DND-41 (cell line): Measurements from ENCODE around the gene GPR37.

Experiments used
- ATAC-seq: fragments of 200-7000 bp; cut with Tn5 transposase; 3 replicates; pipeline ENCODE4 v1.9.1; 2021; ENCODE audit warnings: low read depth; ENCODE audit not compliant: insufficient read depth
- DNase-seq: peaks from one replicate; pipeline ENCODE4 v3.0.0-alpha.2; 2020
- H2AFZ ChIP-seq: 2 replicates; pipeline ENCODE4 v1.6.0; 2012; ENCODE audit warnings: low read depth, low read length
- H3K27ac ChIP-seq: 2 replicates; pipeline ENCODE4 v1.5.1; 2012; ENCODE audit warnings: low read length, inconsistent platforms
- H3K27me3 ChIP-seq: fragments of 200-600 bp; sonication (generic); 2 replicates; pipeline ENCODE4 v1.6.0; 2012; ENCODE audit warnings: low read length, mild to moderate bottlenecking, inconsistent platforms; ENCODE audit not compliant: insufficient read depth, poor library complexity
- H3K36me3 ChIP-seq: 2 replicates; pipeline ENCODE4 v1.5.1; 2012; ENCODE audit warnings: low read length, inconsistent platforms; ENCODE audit not compliant: insufficient read depth
- H3K4me1 ChIP-seq: 2 replicates; pipeline ENCODE4 v1.5.1; 2012; ENCODE audit warnings: mild to moderate bottlenecking, low read length; ENCODE audit not compliant: insufficient read depth
- H3K4me2 ChIP-seq: 2 replicates; pipeline ENCODE4 v1.6.0; 2012; ENCODE audit warnings: mild to moderate bottlenecking, moderate library complexity, low read length, inconsistent platforms; ENCODE audit not compliant: insufficient read depth
- H3K4me3 ChIP-seq, 2 experiments: fragments of 200-600 bp in 1 of 2; shearing (Covaris generic) in 1 of 2; 2 replicates each; pipeline ENCODE4 v1.5.1; 2012 to 2016; ENCODE audit warnings: inconsistent platforms in 2 of 2, low read length in 2 of 2, mild to moderate bottlenecking in 2 of 2, low read depth in 1 of 2, moderate library complexity in 1 of 2
- H3K79me2 ChIP-seq: 2 replicates; pipeline ENCODE4 v1.6.0; 2012; ENCODE audit warnings: low read length, inconsistent platforms; ENCODE audit not compliant: insufficient read depth
- H3K9ac ChIP-seq: 2 replicates; pipeline ENCODE4 v1.6.0; 2012; ENCODE audit warnings: low read depth, mild to moderate bottlenecking, inconsistent platforms, low read length, moderate library complexity
- H3K9me3 ChIP-seq: 2 replicates; pipeline ENCODE4 v1.5.1; 2012; ENCODE audit warnings: low read length, moderate library complexity, mild to moderate bottlenecking, inconsistent platforms; ENCODE audit not compliant: insufficient read depth, severe bottlenecking
- H4K20me1 ChIP-seq: 2 replicates; pipeline ENCODE4 v1.6.0; 2012; ENCODE audit warnings: low read length; ENCODE audit not compliant: insufficient read depth
- EZH2 ChIP-seq: IDR thresholded peaks from 3 replicates; pipeline ENCODE4 v1.6.1; 2012; ENCODE audit warnings: borderline replicate concordance, low read depth, mild to moderate bottlenecking, moderate library complexity, low read length, inconsistent platforms; ENCODE audit not compliant: severe bottlenecking
- TF ChIP-seq, protein P1 (sequence below): IDR thresholded peaks from 2 replicates; pipeline ENCODE4 v1.5.1; 2012; ENCODE audit warnings: borderline replicate concordance, low read length, moderate library complexity, mild to moderate bottlenecking; ENCODE audit not compliant: poor library complexity, severe bottlenecking; ENCODE audit errors: extremely low read depth

Gene GPR37

DNA sequence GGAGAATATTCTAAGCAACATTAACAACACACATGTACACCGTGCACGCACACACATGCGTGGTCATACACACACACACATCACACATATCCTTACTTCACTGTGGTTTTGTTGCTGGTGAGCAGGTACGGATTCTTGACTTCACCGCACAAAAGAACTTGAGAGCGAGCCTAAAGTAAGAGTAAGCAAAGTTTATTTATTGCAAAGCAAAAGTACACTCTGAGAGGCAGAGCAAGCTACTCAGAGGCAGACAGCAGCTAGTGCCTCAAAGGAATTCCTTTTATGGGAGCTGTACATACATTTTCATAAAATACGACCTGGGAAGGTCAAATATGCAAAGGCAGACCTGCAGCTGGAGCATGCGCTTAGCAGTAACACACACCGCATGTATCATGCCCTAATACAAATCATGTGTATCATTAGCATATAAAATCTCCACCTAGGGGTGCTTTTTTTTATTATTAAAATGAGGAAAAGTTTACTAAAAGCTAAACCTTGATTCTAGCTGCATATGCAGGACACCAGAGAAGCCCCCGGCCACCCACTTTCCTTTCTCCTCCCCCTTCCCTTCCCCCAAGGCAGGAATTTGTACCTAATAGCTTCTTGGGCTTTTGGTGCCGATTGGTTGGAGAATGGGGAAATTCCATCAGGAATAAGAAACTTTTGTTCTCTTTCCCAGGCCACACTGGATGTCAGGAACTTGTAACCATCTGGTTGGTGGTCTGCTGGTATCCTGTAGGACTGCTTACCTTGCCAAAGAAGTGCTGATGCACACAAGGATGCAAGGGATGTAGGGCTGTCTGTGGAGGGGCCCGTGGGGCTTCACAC is 16.5 kb upstream of the GPR37 start:
- H4K20me1 ChIP-seq: no peaks in the 10 kb centered on the region
- H3K4me3 ChIP-seq: no peak overlapping the region
- no peak for DNase-seq
- no peak overlapping the region for H3K9ac ChIP-seq
- H3K79me2 ChIP-seq: no peaks in the 10 kb centered on the region
- no peak overlapping the region for H2AFZ ChIP-seq
- TF ChIP-seq EZH2: no peak
- TF ChIP-seq, protein P1, sequence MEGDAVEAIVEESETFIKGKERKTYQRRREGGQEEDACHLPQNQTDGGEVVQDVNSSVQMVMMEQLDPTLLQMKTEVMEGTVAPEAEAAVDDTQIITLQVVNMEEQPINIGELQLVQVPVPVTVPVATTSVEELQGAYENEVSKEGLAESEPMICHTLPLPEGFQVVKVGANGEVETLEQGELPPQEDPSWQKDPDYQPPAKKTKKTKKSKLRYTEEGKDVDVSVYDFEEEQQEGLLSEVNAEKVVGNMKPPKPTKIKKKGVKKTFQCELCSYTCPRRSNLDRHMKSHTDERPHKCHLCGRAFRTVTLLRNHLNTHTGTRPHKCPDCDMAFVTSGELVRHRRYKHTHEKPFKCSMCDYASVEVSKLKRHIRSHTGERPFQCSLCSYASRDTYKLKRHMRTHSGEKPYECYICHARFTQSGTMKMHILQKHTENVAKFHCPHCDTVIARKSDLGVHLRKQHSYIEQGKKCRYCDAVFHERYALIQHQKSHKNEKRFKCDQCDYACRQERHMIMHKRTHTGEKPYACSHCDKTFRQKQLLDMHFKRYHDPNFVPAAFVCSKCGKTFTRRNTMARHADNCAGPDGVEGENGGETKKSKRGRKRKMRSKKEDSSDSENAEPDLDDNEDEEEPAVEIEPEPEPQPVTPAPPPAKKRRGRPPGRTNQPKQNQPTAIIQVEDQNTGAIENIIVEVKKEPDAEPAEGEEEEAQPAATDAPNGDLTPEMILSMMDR: no peak
- no peak for ATAC-seq
- no peaks in the 10 kb centered on the region for H3K27me3 ChIP-seq
- no peaks in the 10 kb centered on the region for H3K4me1 ChIP-seq
- no peak overlapping the region for H3K4me2 ChIP-seq
- H3K36me3 ChIP-seq: no peaks in the 10 kb centered on the region
- H3K27ac ChIP-seq: no peak overlapping the region
- H3K9me3 ChIP-seq: no peaks in the 10 kb centered on the region

- H3K27me3 ChIP-seq: no peaks in the 10 kb centered on the region
- DNase-seq (no peak), ATAC-seq (no peak)
- H3K79me2 ChIP-seq: no peaks in the 10 kb centered on the region
- TF ChIP-seq, protein P1: no peak
- TF ChIP-seq EZH2: no peak
- H3K4me2 ChIP-seq: no peak overlapping the region
- no peaks in the 10 kb centered on the region for H4K20me1 ChIP-seq
- H3K9me3 ChIP-seq: no peaks in the 10 kb centered on the region
- no peak overlapping the region for H2AFZ ChIP-seq
- H3K36me3 ChIP-seq: no peaks in the 10 kb centered on the region
- no peaks in the 10 kb centered on the region for H3K4me1 ChIP-seq
- H3K9ac ChIP-seq: no peak overlapping the region
- H3K4me3 ChIP-seq: no peak overlapping the region
- no peak overlapping the region for H3K27ac ChIP-seq
Observed at GRCh38 chr7:124781418-124781817, 15.8 kb upstream of the GPR37 start.

- ATAC-seq: no peak
- no peak overlapping the region for H2AFZ ChIP-seq
Observed at GRCh38 chr7:124780608-124781007, 15.0 kb upstream of the GPR37 start.

GRCh38 chr7:124780056-124780455 is 14.5 kb upstream of the GPR37 start:
- DNase-seq (no peak), ATAC-seq (no peak)
- Histone ChIP-seq H3K4me2 (no peak overlapping the region), H3K27ac (no peak overlapping the region), H3K27me3 (no peaks in the 10 kb centered on the region), H4K20me1 (no peaks in the 10 kb centered on the region), H3K9ac (no peak overlapping the region), H3K79me2 (no peaks in the 10 kb centered on the region), H2AFZ (no peak overlapping the region), H3K36me3 (no peaks in the 10 kb centered on the region), H3K4me1 (no peaks in the 10 kb centered on the region), H3K9me3 (no peaks in the 10 kb centered on the region), H3K4me3 (no peak overlapping the region)
- no peak for TF ChIP-seq EZH2
- TF ChIP-seq, protein P1: no peak

More at GRCh38 chr7:124780608-124781007, 15.0 kb upstream of the GPR37 start:
- H3K9me3 ChIP-seq: no peaks in the 10 kb centered on the region
- no peak for TF ChIP-seq EZH2
- H3K4me1 ChIP-seq: no peaks in the 10 kb centered on the region
- no peak overlapping the region for H3K4me2 ChIP-seq
- H3K27me3 ChIP-seq: no peaks in the 10 kb centered on the region
- no peak overlapping the region for H3K4me3 ChIP-seq
- DNase-seq: no peak
- no peak overlapping the region for H3K27ac ChIP-seq
- H3K79me2 ChIP-seq: no peaks in the 10 kb centered on the region
- H3K9ac ChIP-seq: no peak overlapping the region
- H4K20me1 ChIP-seq: no peaks in the 10 kb centered on the region
- no peaks in the 10 kb centered on the region for H3K36me3 ChIP-seq
